ENCODE data around the gene SHB.

Gene SHB

GRCh38 chr9:37931592-37931991 is 137.4 kb downstream of the SHB start:
- Histone ChIP-seq H3K4me1 (no peaks in the 10 kb centered on the region), H3K4me3 (ENCODE audit: low read depth, low read length) (no peak overlapping the region), H2AFZ (no peak overlapping the region), H3K9ac (no peak overlapping the region), H3K9me3 (ENCODE audit: control insufficient read depth, low read length) (no peaks in the 10 kb centered on the region), H3K4me2 (ENCODE audit: low read length) (no peak overlapping the region), H3K27ac (no peak overlapping the region), H3K27me3 (ENCODE audit: control insufficient read depth, insufficient read depth, low read length) (no peaks in the 10 kb centered on the region), H3K79me2 (no peaks in the 10 kb centered on the region), H3K36me3 (ENCODE audit: control insufficient read depth, insufficient read depth, low read length) (no peaks in the 10 kb centered on the region)
- no peak for TF ChIP-seq CTCF (IDR thresholded peaks at IDR 0.05)

- Histone ChIP-seq H2AFZ (no peak overlapping the region), H3K27ac (no peak overlapping the region), H3K36me3 (ENCODE audit: control insufficient read depth, insufficient read depth, low read length) (no peaks in the 10 kb centered on the region), H3K4me1 (no peaks in the 10 kb centered on the region), H3K4me3 (ENCODE audit: low read depth, low read length) (no peak overlapping the region), H3K4me2 (ENCODE audit: low read length) (no peak overlapping the region), H3K9ac (no peak overlapping the region), H3K79me2 (no peaks in the 10 kb centered on the region), H3K9me3 (ENCODE audit: control insufficient read depth, low read length) (no peaks in the 10 kb centered on the region), H3K27me3 (ENCODE audit: control insufficient read depth, insufficient read depth, low read length) (no peaks in the 10 kb centered on the region)
- TF ChIP-seq CTCF (IDR thresholded peaks at IDR 0.05) = no peak
Measured at GRCh38 chr9:37929441-37929895, 139.6 kb downstream of the SHB start.

- no peak for TF ChIP-seq CTCF (IDR thresholded peaks at IDR 0.05)
- H3K9me3 ChIP-seq (ENCODE audit: control insufficient read depth, low read length) = no peaks in the 10 kb centered on the region
Measured at GRCh38 chr9:37928552-37929430, 140.2 kb downstream of the SHB start.

GRCh38 chr9:37927601-37928551 is 141.2 kb downstream of the SHB start:
- no peak overlapping the region for H2AFZ ChIP-seq
- H3K9ac ChIP-seq = no peak overlapping the region
- H3K79me2 ChIP-seq = no peaks in the 10 kb centered on the region
- no peak overlapping the region for H3K4me2 ChIP-seq (ENCODE audit: low read length)
- H3K36me3 ChIP-seq (ENCODE audit: control insufficient read depth, insufficient read depth, low read length) = no peaks in the 10 kb centered on the region
- no peak overlapping the region for H3K4me3 ChIP-seq (ENCODE audit: low read depth, low read length)
- no peaks in the 10 kb centered on the region for H3K9me3 ChIP-seq (ENCODE audit: control insufficient read depth, low read length)
- no peaks in the 10 kb centered on the region for H3K27me3 ChIP-seq (ENCODE audit: control insufficient read depth, insufficient read depth, low read length)
- H3K27ac ChIP-seq = no peak overlapping the region
- H3K4me1 ChIP-seq = no peaks in the 10 kb centered on the region
- no peak for TF ChIP-seq CTCF (IDR thresholded peaks at IDR 0.05)

More at GRCh38 chr9:37928552-37929430, 140.2 kb downstream of the SHB start:
- H3K9ac ChIP-seq = no peak overlapping the region
- no peaks in the 10 kb centered on the region for H3K27me3 ChIP-seq (ENCODE audit: control insufficient read depth, insufficient read depth, low read length)
- H2AFZ ChIP-seq = no peak overlapping the region
- no peaks in the 10 kb centered on the region for H3K79me2 ChIP-seq
- no peak overlapping the region for H3K4me3 ChIP-seq (ENCODE audit: low read depth, low read length)
- no peaks in the 10 kb centered on the region for H3K4me1 ChIP-seq
- no peaks in the 10 kb centered on the region for H3K36me3 ChIP-seq (ENCODE audit: control insufficient read depth, insufficient read depth, low read length)
- H3K4me2 ChIP-seq (ENCODE audit: low read length) = no peak overlapping the region
- H3K27ac ChIP-seq = no peak overlapping the region

Data from parathyroid adenoma (tissue), 2 donors.